Kidney (tissue), 22 donors: ENCODE measurements around the gene PPP1R27. TPM values are rescaled to one million over a fixed set of nuclear protein-coding genes. Genes with fewer than 3 reads are reported as not detected.

Source experiments
- DNase-seq, 5 donors: peaks; one replicate each; pipeline ENCODE4 v3.0.0-alpha.2; 2013 to 2020
- FAIRE-seq: peaks from 2 replicates; lab custom pipeline; 2012; peaks lifted over from hg19 to GRCh38; lab: Jason Lieb, UNC
- H3K27ac ChIP-seq, 2 donors: one replicate each; pipeline ENCODE4 v1.7.0; 2013; ENCODE audit warnings: low read depth in 2 of 2, low read length in 2 of 2, inconsistent platforms in 1 of 2
- H3K27me3 ChIP-seq: one replicate; pipeline ENCODE4 v1.7.1; 2013; ENCODE audit warnings: low read length, inconsistent platforms; ENCODE audit not compliant: control insufficient read depth, insufficient read depth
- H3K36me3 ChIP-seq, 3 donors: one replicate each; pipeline versions ENCODE4 v1.7.0 to v1.7.1; 2013; ENCODE audit warnings: low read length in 3 of 3, control low read depth in 1 of 3, inconsistent platforms in 1 of 3; ENCODE audit not compliant: insufficient read depth in 3 of 3, control insufficient read depth in 2 of 3
- H3K4me1 ChIP-seq, 3 donors: one replicate each; pipeline versions ENCODE4 v1.7.0 to v1.7.1; 2013; ENCODE audit warnings: low read length in 3 of 3, inconsistent platforms in 1 of 3, low read depth in 1 of 3; ENCODE audit not compliant: control insufficient read depth in 2 of 3, insufficient read depth in 2 of 3
- H3K4me3 ChIP-seq, 3 donors: one replicate each; pipeline versions ENCODE4 v1.7.0 to v1.8.1; 2013; ENCODE audit warnings: low read length in 3 of 3, control low read depth in 1 of 3, inconsistent platforms in 1 of 3
- H3K9ac ChIP-seq, 3 donors: one replicate each; pipeline versions ENCODE4 v1.7.0 to v1.7.1; 2013; ENCODE audit warnings: low read length in 3 of 3, control low read depth in 1 of 3, inconsistent platforms in 1 of 3
- H3K9me3 ChIP-seq, 3 donors: one replicate each; pipeline versions ENCODE4 v1.7.0 to v1.7.1; 2013; ENCODE audit warnings: low read length in 3 of 3, control low read depth in 1 of 3, inconsistent platforms in 1 of 3; ENCODE audit not compliant: control insufficient read depth in 2 of 3, insufficient read depth in 1 of 3
- intact Hi-C: fragments of 100-400 bp; cut with DNase I; formaldehyde crosslinking; loops from one replicate; pipeline ENCODE4 v1.11.1; 2022
- long read RNA-seq, 10 donors: library from polyadenylated mRNA in 1 of 10; unstranded in 1 of 10; transcript quantifications; one replicate each; pipeline ENCODE4 v2.0.0 and lab custom pipeline, GENCODE V29; 2021 to 2026
- polyA plus RNA-seq: library from polyadenylated mRNA; stranded (reverse); fragments of 350-450 nt; fragmentation: Illumina TruSeq; extraction: RNeasy Lipid Tissue Mini Kit (QIAGEN cat#74804); gene quantifications from one replicate; pipeline ENCODE4 v1.2.3, GENCODE V29; 2014; ENCODE audit warnings: low read depth, low replicate concordance; ENCODE audit not compliant: insufficient read depth
- total RNA-seq: library from RNA; stranded (reverse); fragmentation: NEBNext Ultra II Directional; extraction: Animal tissue kit (Norgen Biotek cat#: 25700); gene quantifications from one replicate; pipeline ENCODE4 v1.2.1, GENCODE V29; 2021
- TF ChIP-seq, protein P1 (sequence below): IDR thresholded peaks from 3 replicates; pipeline ENCODE4 v1.5.1; 2012; ENCODE audit warnings: mild to moderate bottlenecking, moderate library complexity, borderline replicate concordance; ENCODE audit not compliant: insufficient read depth; ENCODE audit errors: extremely low read depth
- donor health status: control.
- donor health status: control.
- donor health status: control.
- donor health status: control.
- donor health status: control.
- donor health status: DM: yes; HTN: yes; CAD: no.
- donor health status: Normal renal cell carcinoma (clear cell type).

PPP1R27 gene, protein sequence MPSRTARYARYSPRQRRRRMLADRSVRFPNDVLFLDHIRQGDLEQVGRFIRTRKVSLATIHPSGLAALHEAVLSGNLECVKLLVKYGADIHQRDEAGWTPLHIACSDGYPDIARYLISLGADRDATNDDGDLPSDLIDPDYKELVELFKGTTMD
- not detected for total RNA-seq
- not detected for polyA plus RNA-seq
- long read RNA-seq, donor 1, result 0 reads
- long read RNA-seq, donor 2, result 0 reads
- long read RNA-seq, donor 3, result 0 reads
- long read RNA-seq, donor 4, result 0 reads
- long read RNA-seq, donor 5, result 0 reads
- long read RNA-seq, donor 6, result 0 reads
- long read RNA-seq, donor 7, result 0 reads
- long read RNA-seq, donor 8, result 0 reads
- long read RNA-seq, donor 9, result 0 reads
- long read RNA-seq, donor 10, result 0 reads

DNA sequence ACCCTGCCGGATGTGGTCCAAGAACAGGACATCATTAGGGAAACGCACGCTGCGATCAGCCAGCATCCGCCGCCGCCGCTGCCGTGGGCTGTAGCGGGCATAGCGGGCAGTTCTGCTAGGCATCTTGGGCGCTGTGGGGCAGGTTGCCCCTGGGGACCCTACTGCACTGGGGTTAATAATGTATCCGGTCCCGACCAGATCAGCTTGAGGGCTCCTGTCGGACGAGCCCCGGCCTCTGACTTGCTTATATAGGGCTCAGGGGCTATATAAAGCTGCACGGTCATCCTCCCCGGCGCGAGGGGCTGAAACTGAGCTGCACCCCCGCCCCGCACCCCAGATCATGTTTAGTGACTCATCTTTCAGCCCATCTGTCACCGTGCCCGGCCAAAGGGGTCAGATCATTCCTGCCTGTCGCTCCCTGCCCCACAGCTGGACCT, at the start of gene PPP1R27:
TSS of gene PPP1R27 (minus strand) at position 220 of the 437 bp plus-strand sequence. CDS start at position 123, 97 bp downstream.
- Histone ChIP-seq H3K9ac (peak within 1 kb of the TSS in 1 of 3 donors; percentile 85), H3K9me3 (no peaks in the 10 kb centered on the region), H3K36me3 (no peaks in the 10 kb centered on the region), H3K4me1 (peaks cover 0 to 16% (median 4%) of the 10 kb centered on the region in 3 donors), H3K4me3 (peak within 1 kb of the TSS in 2 of 3 donors; percentile 53 to 65), H3K27ac (peak within 1 kb of the TSS in 1 of 2 donors; percentile 95), H3K27me3 (no peaks in the 10 kb centered on the region)
- intact Hi-C loops, result no loop called here
- TF ChIP-seq, protein P1, sequence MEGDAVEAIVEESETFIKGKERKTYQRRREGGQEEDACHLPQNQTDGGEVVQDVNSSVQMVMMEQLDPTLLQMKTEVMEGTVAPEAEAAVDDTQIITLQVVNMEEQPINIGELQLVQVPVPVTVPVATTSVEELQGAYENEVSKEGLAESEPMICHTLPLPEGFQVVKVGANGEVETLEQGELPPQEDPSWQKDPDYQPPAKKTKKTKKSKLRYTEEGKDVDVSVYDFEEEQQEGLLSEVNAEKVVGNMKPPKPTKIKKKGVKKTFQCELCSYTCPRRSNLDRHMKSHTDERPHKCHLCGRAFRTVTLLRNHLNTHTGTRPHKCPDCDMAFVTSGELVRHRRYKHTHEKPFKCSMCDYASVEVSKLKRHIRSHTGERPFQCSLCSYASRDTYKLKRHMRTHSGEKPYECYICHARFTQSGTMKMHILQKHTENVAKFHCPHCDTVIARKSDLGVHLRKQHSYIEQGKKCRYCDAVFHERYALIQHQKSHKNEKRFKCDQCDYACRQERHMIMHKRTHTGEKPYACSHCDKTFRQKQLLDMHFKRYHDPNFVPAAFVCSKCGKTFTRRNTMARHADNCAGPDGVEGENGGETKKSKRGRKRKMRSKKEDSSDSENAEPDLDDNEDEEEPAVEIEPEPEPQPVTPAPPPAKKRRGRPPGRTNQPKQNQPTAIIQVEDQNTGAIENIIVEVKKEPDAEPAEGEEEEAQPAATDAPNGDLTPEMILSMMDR, result no peak
- FAIRE-seq (no peak), DNase-seq (peak in 1 of 5 donors; percentile 73)

DNA sequence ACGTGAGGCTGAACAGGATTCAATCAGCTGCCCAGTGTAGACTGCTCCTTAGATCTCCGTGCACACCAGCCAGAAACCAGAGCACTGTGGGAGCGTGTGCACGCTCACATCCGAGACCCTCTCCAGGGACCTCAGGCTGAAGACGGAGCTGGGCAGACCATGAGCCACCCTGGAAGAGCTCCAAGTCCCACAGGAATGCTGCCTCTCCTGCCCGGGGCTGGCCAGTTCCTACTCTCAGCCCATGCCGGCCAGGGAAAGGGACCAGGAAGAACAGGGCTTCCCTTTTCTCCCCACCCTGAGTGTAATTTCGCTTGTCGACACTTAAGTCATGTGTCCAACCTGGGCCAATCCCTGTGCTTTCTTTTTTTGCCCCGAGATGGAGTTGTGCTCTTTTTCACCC, 49.7 kb upstream of the PPP1R27 start:
- no peak for DNase-seq
- no peak overlapping the region for H3K27ac ChIP-seq
- intact Hi-C loops, result no loop called here

DNA sequence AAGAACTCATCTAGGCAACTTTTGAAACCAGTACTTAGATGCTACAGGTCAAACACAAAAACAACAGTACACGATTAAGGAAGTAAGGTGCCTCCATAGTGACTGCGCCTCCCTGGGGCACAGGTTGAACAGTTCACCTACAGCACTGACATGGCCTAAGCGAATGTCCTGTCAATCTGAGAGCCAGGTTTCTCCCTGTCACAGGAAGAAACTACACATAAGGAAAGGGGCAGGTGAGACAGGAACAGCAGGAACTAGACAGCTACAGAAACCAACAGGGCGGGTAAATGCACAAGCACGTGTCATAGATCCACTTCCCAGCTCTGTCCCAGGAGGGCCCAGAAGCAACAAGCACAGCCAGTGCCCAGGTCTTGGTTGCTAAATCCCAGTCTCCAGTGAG, 44.3 kb upstream of the PPP1R27 start:
- Histone ChIP-seq H3K4me1 (no peaks in the 10 kb centered on the region), H3K9me3 (no peaks in the 10 kb centered on the region), H3K4me3 (no peak overlapping the region), H3K27ac (no peak overlapping the region), H3K36me3 (no peaks in the 10 kb centered on the region), H3K27me3 (no peaks in the 10 kb centered on the region), H3K9ac (no peak overlapping the region)
- no peak for DNase-seq
- TF ChIP-seq, protein P1, result no peak
- intact Hi-C loops, result no loop called here
- no peak for FAIRE-seq

More for the DNA sequence above, 49.7 kb upstream of the PPP1R27 start:
- Histone ChIP-seq H3K4me3 (no peak overlapping the region), H3K36me3 (peaks cover 0 to 22% (median 20%) of the 10 kb centered on the region in 3 donors), H3K4me1 (peaks cover 0 to 5% (median 0%) of the 10 kb centered on the region in 3 donors), H3K9ac (no peak overlapping the region), H3K9me3 (no peaks in the 10 kb centered on the region), H3K27me3 (no peaks in the 10 kb centered on the region)
- TF ChIP-seq, protein P1, result no peak
- FAIRE-seq, result no peak
